GM18951 (cell line): ENCODE results near the gene ATP6V1G3.
"Not testable (repeated sequence)": the region's sequence is repeated elsewhere in the genome, so short reads cannot be mapped to it uniquely, and the experiment has no call there.

Source experiments
- POLR2A ChIP-seq: IDR thresholded peaks from 4 replicates; pipeline ENCODE4 v1.6.1; 2011; ENCODE audit warnings: mild to moderate bottlenecking; ENCODE audit not compliant: insufficient read length, insufficient read depth; ENCODE audit errors: extremely low read depth
- in situ Hi-C: fragments of 300-500 bp; cut with MboI; formaldehyde crosslinking; loops from one replicate; pipeline ENCODE4 v1.12.0; 2022; ENCODE audit warnings: low sequenced_read_pairs, mixed read lengths, inconsistent platforms; ENCODE audit not compliant: unreplicated experiment

Gene ATP6V1G3

GRCh38 chr1:198540580-198540979 lies at the start of gene ATP6V1G3:
Gene ATP6V1G3, minus strand, starts transcription at chr1:198540680. Its CDS starts 30 bp downstream, at chr1:198540650.
- TF ChIP-seq POLR2A, result no peak
- in situ Hi-C loops, result no loop called here

- TF ChIP-seq POLR2A, result no peak
- in situ Hi-C loops, result no loop called here
These were observed 48.4 kb upstream of the ATP6V1G3 start for GRCh38 chr1:198588845-198589244.

- no peak for TF ChIP-seq POLR2A
- in situ Hi-C loops, result no loop called here
These were observed 43.7 kb upstream of the ATP6V1G3 start for GRCh38 chr1:198584163-198584562.

- in situ Hi-C loops, result not testable (repeated sequence)
These were observed 42.8 kb upstream of the ATP6V1G3 start for GRCh38 chr1:198583209-198583802.

- TF ChIP-seq POLR2A, result no peak
- in situ Hi-C loops, result no loop called here
These were observed 37.0 kb upstream of the ATP6V1G3 start for GRCh38 chr1:198577444-198577843.

- in situ Hi-C loops, result no loop called here
- TF ChIP-seq POLR2A, result no peak
These were observed 35.5 kb upstream of the ATP6V1G3 start for GRCh38 chr1:198575798-198576641.

- in situ Hi-C loops, result no loop called here
- TF ChIP-seq POLR2A, result no peak
These were observed 34.8 kb upstream of the ATP6V1G3 start for GRCh38 chr1:198575292-198575691.

- in situ Hi-C loops, result no loop called here
- no peak for TF ChIP-seq POLR2A
These were observed 33.8 kb upstream of the ATP6V1G3 start for GRCh38 chr1:198574325-198574724.

GRCh38 chr1:198564716-198565115 lies 24.2 kb upstream of the ATP6V1G3 start:
- no peak for TF ChIP-seq POLR2A
- in situ Hi-C loops, result no loop called here

- TF ChIP-seq POLR2A, result no peak
- in situ Hi-C loops, result no loop called here
These were observed 23.7 kb upstream of the ATP6V1G3 start for GRCh38 chr1:198564157-198564556.

- in situ Hi-C loops, result no loop called here
These were observed 23.1 kb upstream of the ATP6V1G3 start for GRCh38 chr1:198563583-198563982.

GRCh38 chr1:198560161-198560560 lies 19.7 kb upstream of the ATP6V1G3 start:
- no peak for TF ChIP-seq POLR2A

More at GRCh38 chr1:198563583-198563982, 23.1 kb upstream of the ATP6V1G3 start:
- TF ChIP-seq POLR2A, result no peak

GRCh38 chr1:198559362-198559761 lies 18.9 kb upstream of the ATP6V1G3 start:
- TF ChIP-seq POLR2A, result no peak
- in situ Hi-C loops, result no loop called here

More at GRCh38 chr1:198560161-198560560, 19.7 kb upstream of the ATP6V1G3 start:
- in situ Hi-C loops, result no loop called here

GRCh38 chr1:198558402-198558801 lies 17.9 kb upstream of the ATP6V1G3 start:
- in situ Hi-C loops, result no loop called here
- no peak for TF ChIP-seq POLR2A
